Measurements from ENCODE around the gene SNIP1.
"Not testable (repeated sequence)": the region's sequence is repeated elsewhere in the genome, so short reads cannot be mapped to it uniquely, and the experiment has no call there.

Gene SNIP1

DNA sequence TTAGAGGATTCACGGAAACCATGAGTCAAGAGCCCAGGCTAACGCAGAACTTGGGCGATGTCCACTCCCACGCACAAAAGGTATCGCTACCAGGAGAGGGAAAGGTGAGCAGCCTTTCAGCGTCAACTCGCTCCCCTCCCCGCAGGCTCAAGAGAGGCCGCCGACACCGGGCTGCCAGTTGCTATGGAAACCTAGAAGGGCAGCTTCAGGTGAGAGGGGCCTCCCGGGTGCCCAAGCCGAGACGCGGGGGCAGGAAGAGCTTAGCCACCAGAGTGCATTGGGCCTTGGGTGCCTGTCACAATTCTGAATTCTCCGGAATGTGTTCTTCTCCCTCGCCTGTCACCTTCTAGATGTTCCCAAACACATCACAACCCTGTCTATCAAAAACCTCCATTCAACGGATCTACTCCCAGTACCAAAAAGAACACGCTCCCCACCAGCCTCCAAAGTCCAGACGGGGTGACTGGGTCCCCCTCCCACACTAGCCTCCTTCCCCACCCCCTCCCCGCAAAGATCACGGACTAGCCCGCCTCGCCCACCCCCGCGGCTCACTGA, 40.2 kb downstream of the SNIP1 start:
- DNase-seq (ENCODE audit: low spot score): peak; percentile 57

DNA sequence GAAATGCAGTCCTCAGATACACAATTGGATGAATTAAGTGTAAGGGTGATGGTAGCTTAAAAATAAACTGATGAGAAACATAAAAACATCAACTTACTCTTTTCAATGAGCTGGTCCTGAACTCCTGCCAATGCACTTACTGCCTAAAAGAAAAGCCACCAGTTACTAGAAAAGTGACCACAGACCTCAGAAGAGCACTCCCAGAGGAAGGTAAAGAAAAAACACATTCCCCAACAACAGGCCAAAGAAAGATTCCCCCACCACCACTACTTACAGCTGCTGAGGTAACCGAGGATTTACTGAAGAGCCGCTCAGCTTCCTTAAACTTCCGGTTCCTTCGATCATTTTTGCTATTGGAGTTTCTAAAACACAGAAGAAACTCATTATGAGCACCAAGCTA, 44.9 kb downstream of the SNIP1 start:
- DNase-seq (ENCODE audit: low spot score): no peak

DNA sequence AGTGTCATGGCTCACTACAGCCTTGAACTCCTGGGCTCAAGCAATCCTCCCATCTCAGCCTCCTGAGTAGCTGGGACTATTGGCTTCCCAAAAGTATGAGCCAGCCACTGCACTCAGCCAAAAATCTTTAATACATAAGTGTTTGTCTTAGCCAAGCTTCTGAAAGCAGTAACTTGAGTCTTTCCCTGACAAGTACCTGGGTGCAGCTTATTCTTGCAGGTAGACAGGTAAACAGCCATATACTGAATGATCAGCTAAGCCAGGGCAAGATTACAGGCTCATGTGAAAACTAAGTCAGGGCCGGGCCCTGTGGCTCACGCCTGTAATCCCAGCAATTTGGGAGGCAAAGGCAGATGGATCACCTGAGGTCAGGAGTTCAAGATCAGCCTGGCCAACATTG, 47.4 kb downstream of the SNIP1 start:
- no peak for DNase-seq (ENCODE audit: low spot score)

DNA sequence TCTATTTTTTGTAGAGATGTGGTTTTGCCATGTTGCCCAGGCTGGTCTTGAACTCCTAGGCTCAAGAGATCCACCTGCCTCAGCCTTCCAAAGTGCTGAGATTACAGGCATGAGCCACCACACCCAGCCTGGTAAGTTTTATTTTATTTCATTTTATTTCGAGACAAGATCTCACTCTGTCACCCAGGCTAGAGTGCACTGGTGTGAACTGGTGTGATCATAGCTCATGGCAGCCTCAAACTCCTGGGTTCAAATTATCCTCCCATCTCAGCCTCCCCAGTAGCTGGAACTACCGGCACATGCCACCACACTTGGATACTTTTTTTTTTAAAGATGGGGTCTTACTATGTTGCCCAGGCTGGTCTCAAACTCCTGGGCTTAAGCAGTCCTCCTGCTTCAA, 51.3 kb downstream of the SNIP1 start:
- not testable (repeated sequence) for DNase-seq (ENCODE audit: low spot score)

DNA sequence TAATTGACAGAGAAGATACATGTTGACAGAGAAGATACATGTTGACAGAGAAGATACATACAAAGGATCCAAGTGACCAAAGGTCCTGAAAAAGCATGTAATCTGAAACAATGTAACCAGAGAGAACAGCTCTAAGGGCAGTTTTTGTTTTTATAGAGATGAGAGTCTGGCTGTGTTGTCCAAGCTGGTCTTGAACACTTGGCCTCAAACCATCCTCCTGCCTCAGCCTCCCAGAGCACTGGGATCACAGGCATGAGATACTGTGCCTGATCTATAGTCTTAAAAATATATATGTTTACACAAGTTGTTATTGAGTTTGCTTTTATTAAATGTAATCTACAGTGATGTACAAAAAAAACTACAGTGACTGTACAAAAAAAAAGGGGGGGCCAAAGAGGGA, 52.0 kb downstream of the SNIP1 start:
- no peak for DNase-seq (ENCODE audit: low spot score)

DNA sequence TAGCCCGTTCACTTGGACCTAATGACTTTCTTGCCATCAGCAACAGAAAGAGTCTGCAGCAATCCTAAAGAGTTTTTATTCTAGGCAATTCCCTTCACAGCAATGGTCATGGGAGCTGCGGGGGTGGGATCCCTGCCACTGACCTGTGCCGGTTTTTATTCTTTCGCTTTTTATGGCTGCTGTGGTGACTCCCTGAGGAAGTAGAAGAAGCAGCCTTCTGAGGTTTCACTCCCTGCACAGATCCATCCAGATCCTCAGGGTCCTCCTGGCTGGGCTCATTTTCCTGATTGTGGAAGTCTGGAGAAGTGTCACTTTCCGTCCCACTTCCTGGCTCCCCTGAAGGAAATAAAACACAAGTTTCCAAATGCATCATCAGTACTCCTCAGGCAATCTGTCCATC, 52.4 kb downstream of the SNIP1 start:
- DNase-seq (ENCODE audit: low spot score): no peak

DNA sequence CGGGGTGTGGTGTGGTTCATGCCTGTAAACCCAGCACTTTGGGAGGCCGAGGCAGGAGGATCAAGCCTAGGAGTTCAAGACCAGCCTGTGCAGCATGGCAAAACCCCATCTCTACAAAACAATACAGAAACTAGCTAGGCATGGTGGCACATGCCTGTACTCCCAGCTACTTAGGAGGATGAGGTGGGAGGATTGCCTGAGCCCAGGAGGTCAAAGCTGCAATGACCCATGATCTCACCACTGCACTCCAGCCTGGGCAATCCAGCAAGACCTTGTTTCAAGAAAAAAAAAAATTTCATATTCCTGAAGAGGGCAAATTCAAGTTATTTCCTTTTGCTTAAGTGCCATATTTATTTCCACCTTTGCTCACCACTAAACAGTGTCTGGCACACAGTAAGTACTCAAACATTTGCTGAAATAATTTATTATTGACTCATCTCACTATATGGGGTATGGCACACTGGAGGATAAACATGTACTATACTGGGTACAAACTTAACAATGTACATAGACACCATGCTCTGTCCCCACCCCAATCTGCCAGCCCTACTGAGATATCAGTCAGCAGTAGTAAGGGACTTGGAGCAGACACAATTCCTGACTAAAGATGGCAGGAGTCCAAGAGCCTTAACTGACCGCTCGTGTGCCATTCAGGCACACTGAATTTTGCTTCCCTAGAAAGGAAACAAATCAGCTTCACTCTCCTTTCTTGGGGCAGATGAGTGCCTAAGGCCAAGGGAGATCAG, 55.0 kb downstream of the SNIP1 start:
- DNase-seq (ENCODE audit: low spot score): no peak

DNA sequence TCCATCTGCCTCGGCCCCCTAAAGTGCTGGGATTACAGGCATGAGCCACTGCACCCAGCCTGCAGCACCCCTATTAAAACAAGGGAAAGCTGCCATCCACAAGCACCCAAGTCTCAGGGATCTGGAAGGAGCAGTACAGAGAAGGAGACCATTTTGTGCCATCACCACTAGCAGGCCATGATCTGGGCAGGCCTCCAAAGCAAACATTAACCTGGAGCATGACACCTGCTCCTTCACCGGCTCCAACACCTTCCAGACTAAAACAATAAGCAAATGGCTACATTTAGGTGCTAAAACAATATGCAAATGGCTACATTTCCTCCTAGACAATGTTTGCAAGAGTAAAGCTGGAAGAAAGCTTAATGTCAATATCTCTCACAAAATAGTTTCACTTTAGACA, 56.3 kb downstream of the SNIP1 start:
- DNase-seq (ENCODE audit: low spot score): no peak

DNA sequence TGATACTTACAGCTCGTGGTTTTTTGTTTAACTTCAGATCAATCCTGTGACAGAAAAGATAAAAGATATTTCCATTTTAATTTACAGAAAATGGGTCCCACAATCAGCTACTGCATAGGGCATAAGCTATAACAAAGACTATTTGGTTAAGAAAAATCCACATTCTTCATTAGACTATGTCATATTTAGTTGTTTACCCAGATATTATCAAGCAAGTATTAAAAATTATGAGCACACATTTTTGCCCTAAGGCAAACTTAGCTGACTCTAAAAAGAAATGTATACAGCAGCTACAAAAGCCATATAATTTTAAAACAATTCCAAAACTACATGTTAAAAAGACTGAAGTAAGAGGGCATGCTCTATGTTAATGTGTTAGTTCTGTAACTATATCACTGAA, 58.2 kb downstream of the SNIP1 start:
- DNase-seq (ENCODE audit: low spot score): no peak

DNA sequence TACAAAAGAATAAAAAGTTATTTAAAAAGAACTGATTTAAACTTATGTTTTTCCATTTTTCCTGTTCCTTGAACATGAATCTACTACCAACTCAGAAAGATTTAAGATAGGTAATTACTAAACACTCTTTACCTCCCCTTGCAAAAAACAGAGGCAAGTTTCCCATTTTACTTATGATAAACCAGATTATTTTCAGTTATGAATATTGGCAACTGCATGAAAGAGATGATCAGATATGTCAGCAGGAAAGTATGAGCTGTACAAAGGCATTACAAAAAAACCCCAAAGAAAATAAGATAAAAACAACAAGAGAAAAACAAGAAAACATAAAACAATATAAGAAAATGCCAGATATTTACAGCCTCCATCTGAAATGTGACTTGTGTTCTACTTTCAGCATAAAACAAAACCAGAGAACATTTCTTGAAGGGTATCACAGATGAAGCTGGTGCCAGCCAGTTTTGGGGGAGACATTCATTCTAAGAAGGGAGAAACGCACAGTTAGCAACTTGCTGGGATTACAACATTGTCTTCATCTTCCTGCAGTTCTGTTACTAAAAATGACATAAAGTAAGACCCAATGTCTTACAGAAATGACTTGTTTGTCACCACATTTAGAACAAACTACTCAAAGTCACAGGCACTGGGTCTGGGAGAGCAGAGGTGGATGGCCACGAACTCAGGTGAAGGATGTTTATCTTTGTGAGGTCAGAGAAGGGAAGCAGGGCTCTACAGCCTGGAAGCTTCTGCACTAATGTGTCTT, 60.6 kb downstream of the SNIP1 start:
- no peak for DNase-seq (ENCODE audit: low spot score)

DNA sequence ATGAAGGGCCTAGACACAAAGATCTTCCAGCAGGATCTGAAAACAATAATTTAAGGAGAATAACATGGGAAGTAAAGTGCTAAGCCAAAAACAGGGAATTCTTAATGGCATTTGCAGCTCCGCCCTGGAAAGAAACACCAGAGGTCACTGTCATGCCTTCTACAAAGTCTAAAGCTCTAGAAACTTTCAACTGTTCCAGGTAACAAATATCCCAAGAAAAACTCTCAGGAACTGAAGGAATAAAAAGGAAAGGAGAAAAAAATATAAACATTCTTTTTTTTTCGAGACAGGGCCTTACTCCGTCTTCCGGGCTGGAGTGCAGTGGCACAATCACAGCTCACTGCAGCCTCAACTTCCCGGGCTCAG, 66.5 kb downstream of the SNIP1 start:
- no peak for DNase-seq (ENCODE audit: low spot score)

DNA sequence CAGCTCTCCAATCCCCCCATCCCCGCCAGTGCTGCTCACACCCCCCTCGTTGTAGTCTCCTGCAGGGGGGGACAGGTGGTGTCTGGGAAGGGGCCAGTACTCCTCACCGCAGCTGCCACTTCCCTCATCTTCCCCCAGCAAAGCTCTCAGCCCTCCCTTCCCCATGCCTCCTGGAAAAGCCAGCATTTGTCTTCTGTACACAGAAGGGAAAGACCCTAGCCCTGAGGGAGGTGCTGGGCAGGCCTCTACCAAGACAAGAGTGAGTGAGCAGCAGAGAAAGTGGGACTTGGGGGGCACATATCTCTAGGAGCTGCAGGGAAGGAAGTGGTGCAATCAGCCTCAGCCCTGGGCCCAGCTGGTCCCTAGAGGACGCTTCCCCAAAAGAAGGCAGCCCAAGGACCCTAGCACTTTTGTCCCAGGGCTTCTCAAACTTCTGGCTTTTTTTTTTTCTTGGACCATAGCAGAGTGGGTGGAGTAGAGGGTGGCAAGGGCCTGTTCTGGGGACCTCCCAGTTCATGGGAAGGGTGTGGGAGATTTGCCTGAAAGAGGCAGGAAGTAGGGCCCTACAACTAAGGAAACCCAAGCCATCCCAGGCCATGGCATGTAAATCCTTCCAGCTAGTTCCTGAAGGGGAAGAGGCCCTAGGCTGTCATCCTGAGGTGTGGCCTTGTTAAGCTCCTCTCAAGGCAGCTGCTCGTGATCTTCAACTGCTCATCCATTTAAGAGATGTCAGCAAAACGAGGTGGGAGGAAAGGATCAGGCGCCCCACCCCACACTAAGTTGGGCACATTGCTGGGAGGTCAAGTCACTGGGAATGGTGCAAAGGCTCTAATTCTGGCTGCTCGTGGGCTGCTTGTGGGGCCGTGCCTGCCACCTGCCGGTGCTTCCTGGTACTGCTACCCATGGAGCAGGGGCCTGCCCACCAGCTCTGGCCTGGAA, 67.1 kb downstream of the SNIP1 start:
- DNase-seq (ENCODE audit: low spot score): peak; percentile 79

DNA sequence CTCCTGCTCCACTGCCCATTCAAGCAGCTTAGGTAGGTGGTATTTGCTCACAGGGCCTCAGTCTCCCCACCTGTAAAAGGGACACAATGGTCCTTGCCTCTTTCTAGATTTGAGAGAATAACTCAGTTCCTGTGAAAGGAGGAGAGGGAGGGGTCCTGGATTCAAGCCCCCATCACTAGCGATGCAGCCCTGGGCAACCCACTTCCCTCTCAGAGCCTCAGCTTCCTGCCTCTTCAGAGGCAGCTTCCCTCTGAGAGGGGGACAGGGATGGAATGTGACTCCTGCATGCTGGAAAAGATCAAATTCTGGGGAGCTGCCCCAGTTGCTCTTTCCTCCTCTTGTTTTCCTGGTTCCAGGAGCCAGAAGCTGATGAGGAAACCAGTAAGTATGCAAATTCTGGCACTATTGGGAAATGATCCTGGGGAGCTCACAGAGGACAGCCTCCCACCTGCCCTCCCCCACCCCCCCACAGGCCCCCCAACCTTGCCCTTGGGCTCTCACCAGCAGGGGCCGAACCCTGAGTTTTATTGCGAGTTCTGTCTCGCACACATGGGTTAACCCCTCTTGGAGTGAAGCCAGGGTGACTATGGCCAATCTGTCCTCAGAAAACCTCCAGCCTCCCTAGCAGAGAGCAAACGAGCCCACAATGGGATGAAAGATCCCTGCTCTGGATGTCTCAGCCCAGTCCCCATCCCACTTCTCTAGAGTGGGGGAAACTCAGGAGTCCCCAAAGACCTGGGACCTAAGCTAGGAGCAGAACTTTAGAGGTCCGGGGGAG, 68.0 kb downstream of the SNIP1 start:
- no peak for DNase-seq (ENCODE audit: low spot score)
